K562 (cell line): ENCODE data around the gene RAP1GAP2. TPM values are rescaled to one million over a fixed set of nuclear protein-coding genes. Genes with fewer than 3 reads are reported as not detected.

Source experiments
- ATAC-seq: fragments of 200-7000 bp; cut with Tn5 transposase; 3 replicates; pipeline ENCODE4 v1.9.1; 2020; ENCODE audit warnings: moderate library complexity
- BruUV-seq: library from RNA; stranded (reverse); fragments of 400-500 nt; replicated peaks from 2 replicates; lab custom pipeline; 2021; lab: Mats Ljungman, UMichigan
- CTCF ChIA-PET: fragments of 300-600 bp; formaldehyde crosslinking; extraction: SDS; loops from one replicate; lab custom pipeline; 2021; ENCODE audit warnings: low intra/inter-chr PET ratio; lab: Yijun Ruan, JAX
- POLR2A ChIA-PET: fragments of 300-600, 350-650 bp; sonication (Branson Sonifier 250); formaldehyde crosslinking; extraction: SDS; loops from one replicate; lab custom pipeline; 2021; ENCODE audit warnings: antibody characterized with exemption, inconsistent platforms; lab: Yijun Ruan, JAX
- DNase-seq, 4 experiments: peaks; one replicate each; pipeline versions ENCODE4 v3.0.0 to v3.0.0-alpha.2; 2011 to 2018; ENCODE audit warnings: low spot score in 3 of 4, mixed read lengths in 3 of 4; ENCODE audit errors: extremely low read depth in 1 of 4
- FAIRE-seq: peaks from 2 replicates; lab custom pipeline; 2011; peaks lifted over from hg19 to GRCh38; lab: Jason Lieb, UNC
- H2AFZ ChIP-seq: 2 replicates; pipeline ENCODE4 v1.6.0; 2011; ENCODE audit warnings: low read depth, low read length, control low read depth, inconsistent platforms
- H3K27ac ChIP-seq: fragments of 200-600 bp; 3 replicates; pipeline ENCODE4 v1.8.0; 2011; ENCODE audit warnings: low read depth, mild to moderate bottlenecking, control low read depth, inconsistent platforms, low read length, moderate library complexity, mixed read lengths; ENCODE audit errors: extremely low read depth
- H3K27me3 ChIP-seq, 2 experiments: fragments of 300-600 bp in 1 of 2; 2 replicates in 1 of 2; 3 replicates in 1 of 2; pipeline versions ENCODE4 v1.6.0 to v1.8.0; 2011; ENCODE audit warnings: inconsistent platforms in 2 of 2, low read length in 2 of 2, mild to moderate bottlenecking in 1 of 2, mixed read lengths in 1 of 2, moderate library complexity in 1 of 2; ENCODE audit not compliant: control insufficient read depth in 2 of 2, insufficient read depth in 2 of 2
- H3K36me3 ChIP-seq: fragments of 300-600 bp; 3 replicates; pipeline ENCODE4 v1.8.0; 2011; ENCODE audit warnings: mild to moderate bottlenecking, low read length, inconsistent platforms; ENCODE audit not compliant: control insufficient read depth, insufficient read depth
- H3K4me1 ChIP-seq, 2 experiments: fragments of 200-600 bp in 1 of 2; replicated peaks in 1 of 2; 2 replicates in 1 of 2; 3 replicates in 1 of 2; pipeline versions ENCODE4 v1.5.1 to v1.8.0; 2011; ENCODE audit warnings: inconsistent platforms in 2 of 2, low read length in 2 of 2, mild to moderate bottlenecking in 1 of 2, mixed read lengths in 1 of 2, moderate library complexity in 1 of 2; ENCODE audit not compliant: control insufficient read depth in 2 of 2, insufficient read depth in 2 of 2
- H3K4me2 ChIP-seq: 2 replicates; pipeline ENCODE4 v1.6.1; 2011; ENCODE audit warnings: low read length, control low read depth, inconsistent platforms, mixed read lengths; ENCODE audit not compliant: insufficient read depth
- H3K4me3 ChIP-seq: fragments of 200-600 bp; sonication (generic), shearing (Covaris generic); 2 replicates; pipeline ENCODE4 v1.5.1; 2016; ENCODE audit warnings: control low read depth, inconsistent platforms
- H3K79me2 ChIP-seq: fragments of 200-600 bp; 3 replicates; pipeline ENCODE4 v1.8.0; 2011; ENCODE audit warnings: low read length, inconsistent platforms; ENCODE audit not compliant: control insufficient read depth, insufficient read depth
- H3K9ac ChIP-seq, 2 experiments: 2 replicates each; pipeline versions ENCODE4 v1.6.0 to v1.6.1; 2011; ENCODE audit warnings: low read depth in 2 of 2, low read length in 2 of 2, control low read depth in 1 of 2, inconsistent platforms in 1 of 2, mild to moderate bottlenecking in 1 of 2, mixed read lengths in 1 of 2; ENCODE audit not compliant: insufficient read depth in 1 of 2
- H3K9me1 ChIP-seq: one replicate; pipeline ENCODE4 v1.6.0; 2011; ENCODE audit warnings: inconsistent platforms, mild to moderate bottlenecking, low read length, moderate library complexity; ENCODE audit not compliant: control insufficient read depth, insufficient read depth
- H3K9me3 ChIP-seq: replicated peaks from 2 replicates; pipeline ENCODE4 v1.5.1; 2011; ENCODE audit warnings: low read depth, low read length, inconsistent platforms; ENCODE audit not compliant: control insufficient read depth, insufficient read depth
- H4K20me1 ChIP-seq: replicated peaks from 2 replicates; pipeline ENCODE4 v1.6.1; 2011; ENCODE audit warnings: low read length, inconsistent platforms, mixed read lengths; ENCODE audit not compliant: control insufficient read depth, insufficient read depth
- BRF2 ChIP-seq: IDR thresholded peaks from 3 replicates; pipeline ENCODE4 v1.6.1; 2011; ENCODE audit warnings: borderline replicate concordance, mild to moderate bottlenecking; ENCODE audit not compliant: insufficient read length, insufficient read depth
- FOXJ2 ChIP-seq: fragments of 200-800 bp; sonication (Bioruptor generic); IDR thresholded peaks from 2 replicates; pipeline ENCODE4 v1.6.1; 2016; ENCODE audit warnings: missing genetic modification characterization, missing compliant biosample characterization
- GABPB2 ChIP-seq: fragments of 250-450 bp; sonication (Bioruptor Pico); conservative IDR thresholded peaks from 2 replicates; pipeline ENCODE4 v1.5.1; 2021; ENCODE audit warnings: mild to moderate bottlenecking
- GATA2 ChIP-seq: sonication (generic); formaldehyde crosslinking; IDR thresholded peaks from 2 replicates; pipeline ENCODE4 v1.4.0; 2020; ENCODE audit warnings: mild to moderate bottlenecking, missing genetic modification reagents
- IRF2 ChIP-seq: sonication (generic); formaldehyde crosslinking; IDR thresholded peaks from 2 replicates; pipeline ENCODE4 v1.8.1; 2022; ENCODE audit warnings: mild to moderate bottlenecking, missing genetic modification reagents
- JUN ChIP-seq, 2 experiments: sonication (generic) in 1 of 2; formaldehyde crosslinking in 1 of 2; IDR thresholded peaks; 2 replicates each; pipeline versions ENCODE4 v1.6.1 to v1.8.0; 2012 to 2022; ENCODE audit warnings: borderline replicate concordance in 2 of 2, mild to moderate bottlenecking in 2 of 2, improper control_type of control experiment in 1 of 2, low read depth in 1 of 2, low read length in 1 of 2, missing genetic modification reagents in 1 of 2
- KLF6 ChIP-seq: fragments of 250-450 bp; sonication (Bioruptor Pico); IDR thresholded peaks from 2 replicates; pipeline ENCODE4 v1.4.0; 2020; ENCODE audit warnings: mild to moderate bottlenecking, moderate library complexity, borderline replicate concordance
- LCOR ChIP-seq: sonication (generic); formaldehyde crosslinking; IDR thresholded peaks from 2 replicates; pipeline ENCODE4 v1.8.0; 2022; ENCODE audit warnings: mild to moderate bottlenecking, missing genetic modification reagents
- SNIP1 ChIP-seq: fragments of 450-650 bp; IDR thresholded peaks from 2 replicates; pipeline ENCODE4 v1.7.1; 2017; ENCODE audit warnings: low read depth, mild to moderate bottlenecking
- ZNF197 ChIP-seq: fragments of 200-800 bp; sonication (Bioruptor generic); IDR thresholded peaks from 2 replicates; pipeline ENCODE4 v1.6.1; 2016; ENCODE audit warnings: low read depth, missing genetic modification characterization, missing compliant biosample characterization
- ZNF253 ChIP-seq: fragments of 250-450 bp; sonication (Bioruptor Pico); conservative IDR thresholded peaks from 2 replicates; pipeline ENCODE4 v1.6.1; 2021; ENCODE audit warnings: mild to moderate bottlenecking
- ZNF511 ChIP-seq: sonication (generic); formaldehyde crosslinking; IDR thresholded peaks from 2 replicates; pipeline ENCODE4 v1.8.0; 2022; ENCODE audit warnings: mild to moderate bottlenecking, missing genetic modification reagents
- WGBS: fragments of 100-300 bp; shearing (Covaris generic); methylation state at CpG from one replicate; pipeline ENCODE4 v1.1.6; 2016; ENCODE audit warnings: low coverage, mixed read lengths; ENCODE audit not compliant: insufficient coverage; ENCODE audit errors: missing lambda C conversion rate; 5-methylcytosine and 5-hydroxymethylcytosine counted together
- in situ Hi-C: fragments of 300-500 bp; cut with MboI; formaldehyde crosslinking; loops from 4 replicates; pipeline ENCODE4 v1.15.0; 2018; ENCODE audit warnings: inconsistent platforms, mixed read lengths
- intact Hi-C: fragments of 100-400 bp; cut with micrococcal nuclease; formaldehyde crosslinking; loops from 2 replicates; pipeline ENCODE4 v1.14.2; 2022
- polyA plus RNA-seq, 8 experiments: library from polyadenylated mRNA; depleted of rRNA in 4 of 8; stranded (reverse) in 5 of 8; unstranded in 3 of 8; fragments of >200 nt; fragmentation: Nextera tagmentation in 2 of 8; fragmentation: Illumina TruSeq in 1 of 8; extraction: Ambion mirVana in 2 of 8; extraction: Trizol in 1 of 8; gene quantifications; 2 replicates each; pipeline versions ENCODE4 v1.2.1 to v1.2.3, GENCODE V29; 2011 to 2014; ENCODE audit warnings: inconsistent platforms in 1 of 8, missing spikeins in 1 of 8
- total RNA-seq, 7 experiments: library from RNA; depleted of rRNA in 6 of 7; stranded (reverse); fragments of >200 nt in 6 of 7; fragmentation: Illumina TruSeq in 2 of 7; extraction: Trizol in 2 of 7; gene quantifications; 2 replicates each; pipeline versions ENCODE4 v1.2.1 to v1.2.3, GENCODE V29; 2011 to 2021; ENCODE audit warnings: low replicate concordance in 1 of 7
- TF ChIP-seq, protein P1 (sequence below): sonication (generic); formaldehyde crosslinking; IDR thresholded peaks from 2 replicates; pipeline ENCODE4 v1.4.0; 2020; ENCODE audit warnings: mild to moderate bottlenecking, missing genetic modification reagents

RAP1GAP2 gene
- total and polyA plus RNA-seq, 9 of the 15 experiments (the other 6 are each of a cell fraction or from before 2014, with no cell fraction given) = 0.01 to 1.3 (median 0.42) TPM; not detected in 1

GRCh38 chr17:2995377-2995776 is 199.1 kb downstream of the RAP1GAP2 start (continued):
- TF ChIP-seq BRF2 = no peak

GRCh38 chr17:2995886-2996809 is 199.9 kb downstream of the RAP1GAP2 start:
- H4K20me1 ChIP-seq = no peaks in the 10 kb centered on the region
- 7% methylated on average over 14 of the region's 17 CpGs for WGBS
- H3K4me1 ChIP-seq = peaks cover 0 to 3% of the 10 kb centered on the region in 2 experiments; a peak in 1 of 5 replicates
- no peak overlapping the region for H3K27ac ChIP-seq
- ChIA-PET CTCF (no interaction called here), POLR2A (interaction anchor here (0.7 kb wide), 1 partner anchor 22 kb away, joined by 3 read pairs; no protein-coding TSS in a partner anchor)
- no TSS peak for BruUV-seq
- H3K9me3 ChIP-seq = no peaks in the 10 kb centered on the region
- no peak for DNase-seq
- FAIRE-seq = no peak
- no peak for ATAC-seq
- H3K4me2 ChIP-seq = no peak overlapping the region
- no peaks in the 10 kb centered on the region for H3K9me1 ChIP-seq
- H3K36me3 ChIP-seq = no peaks in the 10 kb centered on the region
- intact Hi-C loops (no loop called here), in situ Hi-C loops (no loop called here)
- peaks cover 2 to 30% of the 10 kb centered on the region in 2 experiments; a peak in 3 of 5 replicates for H3K27me3 ChIP-seq
- no peak overlapping the region for H3K9ac ChIP-seq
- H3K4me3 ChIP-seq = no peak overlapping the region
- no peaks in the 10 kb centered on the region for H3K79me2 ChIP-seq
- no peak overlapping the region for H2AFZ ChIP-seq
- TF ChIP-seq ZNF197 = no peak
- TF ChIP-seq, protein P1, sequence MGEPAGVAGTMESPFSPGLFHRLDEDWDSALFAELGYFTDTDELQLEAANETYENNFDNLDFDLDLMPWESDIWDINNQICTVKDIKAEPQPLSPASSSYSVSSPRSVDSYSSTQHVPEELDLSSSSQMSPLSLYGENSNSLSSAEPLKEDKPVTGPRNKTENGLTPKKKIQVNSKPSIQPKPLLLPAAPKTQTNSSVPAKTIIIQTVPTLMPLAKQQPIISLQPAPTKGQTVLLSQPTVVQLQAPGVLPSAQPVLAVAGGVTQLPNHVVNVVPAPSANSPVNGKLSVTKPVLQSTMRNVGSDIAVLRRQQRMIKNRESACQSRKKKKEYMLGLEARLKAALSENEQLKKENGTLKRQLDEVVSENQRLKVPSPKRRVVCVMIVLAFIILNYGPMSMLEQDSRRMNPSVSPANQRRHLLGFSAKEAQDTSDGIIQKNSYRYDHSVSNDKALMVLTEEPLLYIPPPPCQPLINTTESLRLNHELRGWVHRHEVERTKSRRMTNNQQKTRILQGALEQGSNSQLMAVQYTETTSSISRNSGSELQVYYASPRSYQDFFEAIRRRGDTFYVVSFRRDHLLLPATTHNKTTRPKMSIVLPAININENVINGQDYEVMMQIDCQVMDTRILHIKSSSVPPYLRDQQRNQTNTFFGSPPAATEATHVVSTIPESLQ = no peak
- no peak for TF ChIP-seq SNIP1
- no peak for TF ChIP-seq FOXJ2 (tag)
- TF ChIP-seq JUN (IDR thresholded peaks at IDR 0.05; ENCODE audit: borderline replicate concordance, low read depth, low read length) = no peak
- no peak for TF ChIP-seq JUN (CRISPR knock-in tag; IDR thresholded peaks at IDR 0.05; ENCODE audit: borderline replicate concordance)
- TF ChIP-seq ZNF253 (CRISPR knock-in tag) = no peak
- TF ChIP-seq LCOR (CRISPR knock-in tag) = no peak
- no peak for TF ChIP-seq GATA2 (CRISPR knock-in tag)
- no peak for TF ChIP-seq IRF2 (CRISPR knock-in tag)
- no peak for TF ChIP-seq KLF6
- TF ChIP-seq GABPB2 (CRISPR knock-in tag) = no peak
- TF ChIP-seq ZNF511 (CRISPR knock-in tag) = no peak
